K562 (cell line): Measurements from ENCODE around the gene LNX2. TPM values are rescaled to one million over a fixed set of nuclear protein-coding genes. Genes with fewer than 3 reads are reported as not detected.

Source experiments
- BCLAF1 ChIP-seq, 2 experiments: fragments of 450-650 bp in 1 of 2; IDR thresholded peaks; 2 replicates each; pipeline ENCODE4 v1.6.1; 2011 to 2017; ENCODE audit warnings: low read depth in 2 of 2, antibody characterized with exemption in 1 of 2, borderline replicate concordance in 1 of 2, low read length in 1 of 2, mild to moderate bottlenecking in 1 of 2, mixed read lengths in 1 of 2; ENCODE audit not compliant: control insufficient read depth in 1 of 2
- CHD7 ChIP-seq: fragments of 200-600 bp; sonication (generic); IDR thresholded peaks from one replicate; pipeline ENCODE4 v1.6.1; 2012; ENCODE audit warnings: mild to moderate bottlenecking, low read depth, low read length, inconsistent platforms
- E2F5 ChIP-seq: sonication (generic); formaldehyde crosslinking; IDR thresholded peaks from 2 replicates; pipeline ENCODE4 v1.8.0; 2022; ENCODE audit warnings: mild to moderate bottlenecking, missing genetic modification reagents
- GABPB2 ChIP-seq: fragments of 250-450 bp; sonication (Bioruptor Pico); conservative IDR thresholded peaks from 2 replicates; pipeline ENCODE4 v1.5.1; 2021; ENCODE audit warnings: mild to moderate bottlenecking
- PTTG1 ChIP-seq: fragments of 450-650 bp; IDR thresholded peaks from 2 replicates; pipeline ENCODE4 v1.6.1; 2016; ENCODE audit warnings: low read depth, mild to moderate bottlenecking, missing genetic modification characterization, missing compliant biosample characterization
- polyA plus RNA-seq, 8 experiments: library from polyadenylated mRNA; depleted of rRNA in 4 of 8; stranded (reverse) in 5 of 8; unstranded in 3 of 8; fragments of >200 nt; fragmentation: Nextera tagmentation in 2 of 8; fragmentation: Illumina TruSeq in 1 of 8; extraction: Ambion mirVana in 2 of 8; extraction: Trizol in 1 of 8; gene quantifications; 2 replicates each; pipeline versions ENCODE4 v1.2.1 to v1.2.3, GENCODE V29; 2011 to 2014; ENCODE audit warnings: inconsistent platforms in 1 of 8, missing spikeins in 1 of 8
- total RNA-seq, 7 experiments: library from RNA; depleted of rRNA in 6 of 7; stranded (reverse); fragments of >200 nt in 6 of 7; fragmentation: Illumina TruSeq in 2 of 7; extraction: Trizol in 2 of 7; gene quantifications; 2 replicates each; pipeline versions ENCODE4 v1.2.1 to v1.2.3, GENCODE V29; 2011 to 2021; ENCODE audit warnings: low replicate concordance in 1 of 7

LNX2 gene
- total and polyA plus RNA-seq, 9 of the 15 experiments (the other 6 are each of a cell fraction or from before 2014, with no cell fraction given) = 1.5 to 5.5 (median 4.0) TPM

GRCh38 chr13:27578121-27579030 lies 42.0 kb downstream of the LNX2 start (continued):
- TF ChIP-seq CHD7 = no peak
- no peak for TF ChIP-seq PTTG1 (tag)
- no peak for TF ChIP-seq BCLAF1 (IDR thresholded peaks at IDR 0.05; ENCODE audit: borderline replicate concordance in 1 of 2, control insufficient read depth in 1 of 2, low read depth in 2 of 2, low read length in 1 of 2)
- TF ChIP-seq GABPB2 (CRISPR knock-in tag) = no peak
- TF ChIP-seq E2F5 = no peak
- TF ChIP-seq, all 486 proteins: peak for 0
